K562 (cell line): Measurements from ENCODE around the gene ENPP5.

Experiments used
- BRCA1 ChIP-seq, 2 experiments: fragments of 450-650 bp in 1 of 2; sonication (generic) in 1 of 2; formaldehyde crosslinking in 1 of 2; IDR thresholded peaks; 2 replicates each; pipeline versions ENCODE4 v1.5.0 to v1.6.1; 2017 to 2020; ENCODE audit warnings: mild to moderate bottlenecking in 1 of 2, missing genetic modification reagents in 1 of 2
- GATAD2B ChIP-seq: fragments of 450-650 bp; IDR thresholded peaks from 2 replicates; pipeline ENCODE4 v1.6.1; 2017; ENCODE audit warnings: mild to moderate bottlenecking, borderline replicate concordance
- NELFE ChIP-seq: IDR thresholded peaks from 2 replicates; pipeline ENCODE4 v1.6.1; 2011; ENCODE audit warnings: mild to moderate bottlenecking; ENCODE audit not compliant: insufficient read depth, insufficient read length
- POLR2B ChIP-seq: fragments of 450-650 bp; IDR thresholded peaks from 2 replicates; pipeline ENCODE4 v1.6.1; 2018; ENCODE audit warnings: low read depth; ENCODE audit not compliant: partially characterized antibody
- RFX5 ChIP-seq: IDR thresholded peaks from 2 replicates; pipeline ENCODE4 v1.6.1; 2011; ENCODE audit warnings: low read depth, mild to moderate bottlenecking, improper control_type of control experiment, low read length
- TOE1 ChIP-seq, 2 experiments: fragments of 450-650 bp in 1 of 2; sonication (generic) in 1 of 2; formaldehyde crosslinking in 1 of 2; IDR thresholded peaks; 2 replicates each; pipeline versions ENCODE4 v1.7.1 to v1.8.0; 2016 to 2022; ENCODE audit warnings: borderline replicate concordance in 2 of 2, mild to moderate bottlenecking in 2 of 2, antibody characterized with exemption in 1 of 2, inconsistent platforms in 1 of 2, low read depth in 1 of 2, missing genetic modification reagents in 1 of 2, moderate library complexity in 1 of 2
- ZFP1 ChIP-seq: fragments of 450-650 bp; formaldehyde crosslinking; IDR thresholded peaks from 2 replicates; pipeline ENCODE4 v1.4.0; 2020; ENCODE audit warnings: mild to moderate bottlenecking, mixed read lengths
- ZNF12 ChIP-seq: sonication (generic); formaldehyde crosslinking; IDR thresholded peaks from 2 replicates; pipeline ENCODE4 v1.4.0; 2020; ENCODE audit warnings: mild to moderate bottlenecking, missing genetic modification reagents
- TF ChIP-seq, protein P1 (sequence below), 3 experiments: IDR thresholded peaks in 2 of 3; conservative IDR thresholded peaks in 1 of 3; 2 replicates each; pipeline ENCODE4 v1.5.1; 2011 to 2012; ENCODE audit warnings: low read length in 3 of 3, mild to moderate bottlenecking in 3 of 3, control low read depth in 2 of 3, improper control_type of control experiment in 1 of 3, inconsistent platforms in 1 of 3, low read depth in 1 of 3, mixed read lengths in 1 of 3, moderate library complexity in 1 of 3; ENCODE audit not compliant: insufficient read depth in 2 of 3
- TF ChIP-seq, protein P2 (sequence below): fragments of 250-450 bp; sonication (Bioruptor Pico); IDR thresholded peaks from 2 replicates; pipeline ENCODE4 v1.5.0; 2022; ENCODE audit warnings: mild to moderate bottlenecking
- TF ChIP-seq, protein P3 (sequence below): fragments of 450-650 bp; IDR thresholded peaks from 2 replicates; pipeline ENCODE4 v1.6.1; 2016

DNA sequence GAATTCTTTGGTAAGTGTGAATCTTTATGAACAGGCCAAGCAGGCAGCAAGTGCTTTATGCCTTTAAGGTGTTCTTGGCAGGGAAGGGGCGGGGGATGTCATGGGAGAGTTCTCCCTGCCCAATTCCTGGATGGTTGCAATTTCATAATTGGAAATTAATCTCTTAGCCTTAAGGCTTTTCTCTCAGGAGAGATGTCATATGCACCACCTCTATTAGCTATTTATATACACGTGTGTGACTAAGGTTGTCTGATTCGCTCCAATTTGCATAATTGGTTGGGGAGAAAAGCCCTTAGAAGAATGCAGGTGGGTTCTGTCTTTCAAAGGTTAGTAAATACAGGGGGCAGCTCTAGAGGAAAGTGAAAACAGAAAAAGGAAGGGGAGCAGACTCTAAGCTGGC, 5.2 kb upstream of the ENPP5 start:
- no peak for TF ChIP-seq ZNF12
- no peak for TF ChIP-seq POLR2B
- TF ChIP-seq, protein P1, sequence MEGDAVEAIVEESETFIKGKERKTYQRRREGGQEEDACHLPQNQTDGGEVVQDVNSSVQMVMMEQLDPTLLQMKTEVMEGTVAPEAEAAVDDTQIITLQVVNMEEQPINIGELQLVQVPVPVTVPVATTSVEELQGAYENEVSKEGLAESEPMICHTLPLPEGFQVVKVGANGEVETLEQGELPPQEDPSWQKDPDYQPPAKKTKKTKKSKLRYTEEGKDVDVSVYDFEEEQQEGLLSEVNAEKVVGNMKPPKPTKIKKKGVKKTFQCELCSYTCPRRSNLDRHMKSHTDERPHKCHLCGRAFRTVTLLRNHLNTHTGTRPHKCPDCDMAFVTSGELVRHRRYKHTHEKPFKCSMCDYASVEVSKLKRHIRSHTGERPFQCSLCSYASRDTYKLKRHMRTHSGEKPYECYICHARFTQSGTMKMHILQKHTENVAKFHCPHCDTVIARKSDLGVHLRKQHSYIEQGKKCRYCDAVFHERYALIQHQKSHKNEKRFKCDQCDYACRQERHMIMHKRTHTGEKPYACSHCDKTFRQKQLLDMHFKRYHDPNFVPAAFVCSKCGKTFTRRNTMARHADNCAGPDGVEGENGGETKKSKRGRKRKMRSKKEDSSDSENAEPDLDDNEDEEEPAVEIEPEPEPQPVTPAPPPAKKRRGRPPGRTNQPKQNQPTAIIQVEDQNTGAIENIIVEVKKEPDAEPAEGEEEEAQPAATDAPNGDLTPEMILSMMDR (IDR thresholded peaks at IDR 0.05 in 2 of 3, conservative IDR thresholded peaks at IDR 0.05 in 1 of 3; ENCODE audit: insufficient read depth in 2 of 3, low read depth in 1 of 3, low read length in 3 of 3): no peak
- TF ChIP-seq, protein P2, sequence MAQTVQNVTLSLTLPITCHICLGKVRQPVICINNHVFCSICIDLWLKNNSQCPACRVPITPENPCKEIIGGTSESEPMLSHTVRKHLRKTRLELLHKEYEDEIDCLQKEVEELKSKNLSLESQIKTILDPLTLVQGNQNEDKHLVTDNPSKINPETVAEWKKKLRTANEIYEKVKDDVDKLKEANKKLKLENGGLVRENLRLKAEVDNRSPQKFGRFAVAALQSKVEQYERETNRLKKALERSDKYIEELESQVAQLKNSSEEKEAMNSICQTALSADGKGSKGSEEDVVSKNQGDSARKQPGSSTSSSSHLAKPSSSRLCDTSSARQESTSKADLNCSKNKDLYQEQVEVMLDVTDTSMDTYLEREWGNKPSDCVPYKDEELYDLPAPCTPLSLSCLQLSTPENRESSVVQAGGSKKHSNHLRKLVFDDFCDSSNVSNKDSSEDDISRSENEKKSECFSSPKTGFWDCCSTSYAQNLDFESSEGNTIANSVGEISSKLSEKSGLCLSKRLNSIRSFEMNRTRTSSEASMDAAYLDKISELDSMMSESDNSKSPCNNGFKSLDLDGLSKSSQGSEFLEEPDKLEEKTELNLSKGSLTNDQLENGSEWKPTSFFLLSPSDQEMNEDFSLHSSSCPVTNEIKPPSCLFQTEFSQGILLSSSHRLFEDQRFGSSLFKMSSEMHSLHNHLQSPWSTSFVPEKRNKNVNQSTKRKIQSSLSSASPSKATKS (CRISPR knock-in tag): no peak
- no peak for TF ChIP-seq BRCA1 (IDR thresholded peaks at IDR 0.05)
- no peak for TF ChIP-seq BRCA1 (CRISPR knock-in tag; IDR thresholded peaks at IDR 0.05)
- no peak for TF ChIP-seq GATAD2B
- no peak for TF ChIP-seq RFX5
- TF ChIP-seq ZFP1 (CRISPR knock-in tag): no peak
- TF ChIP-seq TOE1 (IDR thresholded peaks at IDR 0.05; ENCODE audit: borderline replicate concordance): no peak
- no peak for TF ChIP-seq TOE1 (CRISPR knock-in tag; IDR thresholded peaks at IDR 0.05; ENCODE audit: borderline replicate concordance, low read depth)
- TF ChIP-seq NELFE: no peak
- TF ChIP-seq, protein P3, sequence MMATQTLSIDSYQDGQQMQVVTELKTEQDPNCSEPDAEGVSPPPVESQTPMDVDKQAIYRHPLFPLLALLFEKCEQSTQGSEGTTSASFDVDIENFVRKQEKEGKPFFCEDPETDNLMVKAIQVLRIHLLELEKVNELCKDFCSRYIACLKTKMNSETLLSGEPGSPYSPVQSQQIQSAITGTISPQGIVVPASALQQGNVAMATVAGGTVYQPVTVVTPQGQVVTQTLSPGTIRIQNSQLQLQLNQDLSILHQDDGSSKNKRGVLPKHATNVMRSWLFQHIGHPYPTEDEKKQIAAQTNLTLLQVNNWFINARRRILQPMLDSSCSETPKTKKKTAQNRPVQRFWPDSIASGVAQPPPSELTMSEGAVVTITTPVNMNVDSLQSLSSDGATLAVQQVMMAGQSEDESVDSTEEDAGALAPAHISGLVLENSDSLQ: no peak
